GM12874 (cell line): ENCODE data around the gene IL1RL1.

Experiments
- TF ChIP-seq, protein P1 (sequence below): IDR thresholded peaks from 2 replicates; pipeline ENCODE4 v1.5.1; 2011; ENCODE audit warnings: low read depth, mild to moderate bottlenecking, control low read depth, low read length, moderate library complexity; ENCODE audit not compliant: insufficient read depth

The IL1RL1 gene

DNA sequence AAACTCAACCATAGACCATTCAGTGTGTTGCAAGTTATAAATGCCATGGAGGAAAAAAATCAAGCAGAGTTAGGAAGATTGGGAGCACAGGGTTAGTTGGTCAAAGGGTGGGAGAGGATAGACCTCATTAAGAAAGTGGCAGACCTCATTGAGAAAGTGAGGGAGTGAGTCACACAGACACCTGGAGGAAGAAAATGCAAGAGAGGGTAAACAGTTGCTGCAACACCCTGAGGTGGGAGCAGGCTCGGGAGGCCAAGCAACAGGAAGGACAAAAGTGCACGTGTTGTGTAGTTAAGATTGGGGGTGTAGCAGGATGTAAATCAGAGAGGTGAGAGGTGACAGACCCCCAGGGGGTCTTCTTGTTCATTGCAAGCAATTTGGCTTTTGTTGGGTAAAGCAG is 6.4 kb downstream of the IL1RL1 start:
- TF ChIP-seq, protein P1, sequence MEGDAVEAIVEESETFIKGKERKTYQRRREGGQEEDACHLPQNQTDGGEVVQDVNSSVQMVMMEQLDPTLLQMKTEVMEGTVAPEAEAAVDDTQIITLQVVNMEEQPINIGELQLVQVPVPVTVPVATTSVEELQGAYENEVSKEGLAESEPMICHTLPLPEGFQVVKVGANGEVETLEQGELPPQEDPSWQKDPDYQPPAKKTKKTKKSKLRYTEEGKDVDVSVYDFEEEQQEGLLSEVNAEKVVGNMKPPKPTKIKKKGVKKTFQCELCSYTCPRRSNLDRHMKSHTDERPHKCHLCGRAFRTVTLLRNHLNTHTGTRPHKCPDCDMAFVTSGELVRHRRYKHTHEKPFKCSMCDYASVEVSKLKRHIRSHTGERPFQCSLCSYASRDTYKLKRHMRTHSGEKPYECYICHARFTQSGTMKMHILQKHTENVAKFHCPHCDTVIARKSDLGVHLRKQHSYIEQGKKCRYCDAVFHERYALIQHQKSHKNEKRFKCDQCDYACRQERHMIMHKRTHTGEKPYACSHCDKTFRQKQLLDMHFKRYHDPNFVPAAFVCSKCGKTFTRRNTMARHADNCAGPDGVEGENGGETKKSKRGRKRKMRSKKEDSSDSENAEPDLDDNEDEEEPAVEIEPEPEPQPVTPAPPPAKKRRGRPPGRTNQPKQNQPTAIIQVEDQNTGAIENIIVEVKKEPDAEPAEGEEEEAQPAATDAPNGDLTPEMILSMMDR: no peak

DNA sequence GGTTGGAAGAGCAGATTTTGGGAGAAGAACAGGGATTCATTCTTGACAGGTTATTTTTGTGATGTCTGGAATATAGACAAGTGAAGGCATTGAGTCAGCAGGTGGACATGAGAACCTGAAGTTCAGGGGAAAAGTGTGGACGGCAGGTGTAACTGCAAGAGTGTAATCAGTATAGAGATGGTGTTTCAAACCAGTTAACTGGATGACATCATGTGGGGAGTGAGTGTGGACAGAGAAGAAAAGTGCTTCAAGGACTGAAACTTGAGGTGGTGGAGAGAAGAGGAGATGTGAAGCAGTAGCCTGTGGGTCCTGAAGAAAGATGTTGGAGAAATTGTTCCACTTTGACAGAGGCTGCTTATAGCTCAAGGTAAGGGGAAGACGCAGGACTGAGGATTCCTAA is 7.1 kb downstream of the IL1RL1 start:
- TF ChIP-seq, protein P1: no peak

DNA sequence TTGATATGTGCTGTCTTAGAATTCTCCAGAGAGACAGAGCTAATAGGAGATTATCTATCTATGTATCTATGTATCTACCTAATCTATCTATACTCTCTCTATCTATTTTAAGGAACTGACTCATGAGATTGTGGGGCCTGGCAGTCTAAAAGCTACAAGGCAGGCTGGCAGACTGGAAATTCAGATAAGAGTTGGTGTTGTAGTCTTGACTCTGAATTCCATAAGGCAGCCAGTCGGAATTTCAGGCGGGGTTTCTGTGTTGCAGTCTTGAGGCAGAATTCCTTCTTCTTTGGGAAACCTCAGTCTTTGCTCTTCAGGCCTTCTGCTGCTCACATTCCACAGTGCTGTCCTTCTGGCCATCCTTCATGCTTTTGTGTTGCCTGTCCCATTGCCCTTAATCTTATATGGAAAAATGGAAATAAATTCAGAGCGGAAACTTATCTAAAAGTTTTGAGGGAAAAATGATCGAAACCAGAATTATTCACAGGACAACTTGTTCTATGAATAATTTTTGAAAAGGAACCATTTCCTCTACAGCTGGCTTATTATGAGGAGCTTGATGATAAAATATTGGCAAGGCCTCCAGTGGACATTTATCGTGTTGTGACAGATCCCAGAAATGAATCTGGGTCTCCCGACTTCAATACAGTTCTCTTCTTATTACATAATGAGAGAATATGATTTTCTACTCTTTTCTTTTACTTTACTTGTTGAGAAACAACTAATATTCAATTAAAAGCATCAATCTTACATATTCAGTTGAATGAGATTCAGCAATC is 10.8 kb downstream of the IL1RL1 start:
- TF ChIP-seq, protein P1: no peak

DNA sequence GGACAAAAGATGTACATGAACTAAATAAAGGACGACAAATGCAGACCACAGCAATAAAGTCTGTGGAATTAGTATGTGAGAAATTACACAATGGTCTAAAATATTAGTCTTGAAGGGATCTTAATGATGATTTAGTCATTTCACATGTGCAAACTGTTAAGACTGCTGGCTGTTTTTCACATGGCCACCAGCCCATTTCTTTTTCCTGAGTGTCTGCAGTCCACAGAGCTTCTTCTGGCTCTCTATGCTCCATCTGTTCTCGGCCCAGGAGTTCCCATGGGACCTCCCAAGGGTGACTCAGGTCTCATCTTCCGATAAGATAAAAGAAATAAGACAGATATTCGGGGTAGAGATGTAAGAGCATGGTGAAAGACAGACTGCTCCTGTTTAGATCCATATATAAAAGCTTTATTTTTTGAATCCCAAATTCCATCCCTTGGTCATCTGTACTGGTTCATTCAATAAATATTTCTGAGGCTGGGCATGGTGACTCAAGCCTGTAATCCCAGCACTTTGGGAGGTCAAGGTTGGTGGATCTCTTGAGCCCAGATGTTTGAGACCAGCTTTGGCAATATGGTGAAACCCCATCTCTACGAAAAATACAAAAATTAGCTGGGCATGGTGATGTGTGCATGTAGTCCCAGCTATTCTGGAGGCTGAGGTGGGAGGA is 20.1 kb downstream of the IL1RL1 start:
- TF ChIP-seq, protein P1: no peak

DNA sequence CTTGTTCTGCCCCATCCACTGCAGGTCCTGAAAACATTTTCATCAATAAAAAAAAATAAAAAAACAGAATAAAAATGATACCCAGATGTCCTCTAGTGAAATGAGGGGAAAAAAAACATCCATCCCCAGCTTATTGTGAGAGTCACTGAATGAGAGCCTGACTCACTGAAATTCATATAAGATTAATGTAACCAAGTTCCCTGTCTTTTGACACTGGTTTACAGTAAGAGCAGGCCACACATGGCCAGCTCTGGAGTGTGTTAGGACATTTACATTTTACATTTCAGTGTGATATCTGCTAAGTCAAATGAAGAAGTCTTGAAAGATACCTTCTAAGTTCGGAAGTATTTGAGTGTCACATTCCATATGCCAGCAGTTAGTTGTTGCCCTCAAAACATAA is 23.1 kb downstream of the IL1RL1 start:
- TF ChIP-seq, protein P1: no peak

DNA sequence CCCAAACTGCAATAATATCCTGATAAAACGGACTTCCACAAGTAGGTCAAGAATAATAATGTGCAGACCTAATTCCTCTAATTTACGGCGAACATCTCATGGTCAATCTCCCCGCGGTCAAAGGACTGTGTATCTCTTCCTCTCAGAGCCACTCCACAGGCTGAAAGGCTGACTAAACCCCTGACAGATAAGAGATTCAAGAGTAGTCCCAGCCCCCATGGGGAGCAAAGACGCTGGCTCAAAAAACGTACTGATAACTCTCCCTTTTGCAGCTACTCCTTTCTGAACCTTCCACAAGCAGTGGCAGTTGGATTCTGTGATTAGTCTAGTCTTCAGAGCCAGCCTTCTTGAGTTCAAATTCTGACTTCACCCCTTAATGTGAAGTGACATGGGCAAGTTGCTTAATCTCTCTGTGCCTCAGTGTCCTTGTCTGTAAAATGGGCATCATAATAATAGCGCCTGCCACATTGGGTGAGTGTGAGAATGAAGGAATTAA is 24.6 kb downstream of the IL1RL1 start:
- TF ChIP-seq, protein P1: no peak

DNA sequence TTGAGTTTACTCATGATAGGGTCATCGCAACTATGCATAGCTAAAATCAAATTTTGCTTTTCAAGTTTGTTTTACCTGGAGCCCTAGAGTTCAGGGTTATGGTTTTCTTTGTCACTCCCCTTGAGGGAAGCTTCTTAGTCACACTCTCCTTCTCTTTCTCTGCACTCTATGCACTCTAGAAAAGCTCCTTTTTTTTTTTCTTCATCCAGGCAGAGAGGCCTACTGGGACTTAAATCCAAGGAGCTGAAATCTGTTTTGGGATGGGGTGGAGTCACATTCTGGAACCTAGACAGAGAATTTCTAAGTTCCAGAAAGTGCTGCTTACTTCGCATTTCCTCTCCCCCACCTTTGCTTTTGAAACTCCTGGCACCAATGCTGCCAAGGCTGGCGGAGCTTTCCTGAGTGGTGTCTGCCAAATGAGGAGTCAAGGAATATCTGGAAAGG is 25.2 kb downstream of the IL1RL1 start:
- TF ChIP-seq, protein P1: no peak
